Ascending aorta (tissue), 2 donors: ENCODE data around the gene B3GNT4. TPM values are rescaled to one million over a fixed set of nuclear protein-coding genes. Genes with fewer than 3 reads are reported as not detected.
A peak's percentile ranks its signal among the peaks of the same experiment; 100 is the strongest.

ENCODE experiments used
- DNase-seq, 2 donors: peaks; one replicate each; pipeline ENCODE4 v3.0.0-alpha.2; 2019; ENCODE audit warnings: low spot score in 2 of 2
- H3K27ac ChIP-seq, 2 donors: fragments of 200-600 bp; sonication (generic); one replicate each; pipeline ENCODE4 v1.5.1; 2016 to 2017; ENCODE audit warnings: mild to moderate bottlenecking in 1 of 2
- H3K27me3 ChIP-seq: fragments of 200-600 bp; sonication (generic); one replicate; pipeline ENCODE4 v1.5.1; 2017
- H3K36me3 ChIP-seq, 2 donors: fragments of 200-600 bp; sonication (generic); one replicate each; pipeline ENCODE4 v1.5.1; 2016
- H3K4me1 ChIP-seq, 2 donors: fragments of 200-600 bp; sonication (generic); one replicate each; pipeline ENCODE4 v1.5.1; 2016 to 2017; ENCODE audit warnings: mild to moderate bottlenecking in 1 of 2
- H3K4me3 ChIP-seq, 2 donors: fragments of 200-600 bp; sonication (generic); one replicate each; pipeline ENCODE4 v1.5.1; 2016 to 2017; ENCODE audit warnings: mild to moderate bottlenecking in 1 of 2
- H3K9me3 ChIP-seq, 2 donors: fragments of 200-600 bp; sonication (generic); one replicate each; pipeline ENCODE4 v1.5.1; 2016
- CTCF ChIP-seq, 3 experiments: fragments of 200-600 bp in 2 of 3; fragments of 450-650 bp in 1 of 3; sonication (generic) in 2 of 3; IDR thresholded peaks; one replicate each; pipeline ENCODE4 v1.5.1; 2016 to 2019; ENCODE audit warnings: antibody characterized with exemption in 3 of 3, mild to moderate bottlenecking in 1 of 3, moderate library complexity in 1 of 3
- intact Hi-C: fragments of 100-400 bp; cut with DNase I; formaldehyde crosslinking; loops from one replicate; pipeline ENCODE4 v1.15.1; 2023
- total RNA-seq: library from RNA; depleted of rRNA; stranded (reverse); fragments of >200 nt; gene quantifications from one replicate; pipeline ENCODE4 v1.1.0, GENCODE V29; 2016

The B3GNT4 gene
- total RNA-seq, 1 donor from 2014 or later: not detected

- peaks cover 17 to 29% of the 10 kb centered on the region in 2 donors for H3K36me3 ChIP-seq
- peak overlapping the region; percentile 67 to 78 for H3K4me3 ChIP-seq
- peak in 1 of 2 donors; percentile 58 for DNase-seq
- H3K27me3 ChIP-seq: no peaks in the 10 kb centered on the region
- peaks cover 5 to 10% of the 10 kb centered on the region in 2 donors for H3K4me1 ChIP-seq
- TF ChIP-seq CTCF (IDR thresholded peaks at IDR 0.05): no peak
- no peaks in the 10 kb centered on the region for H3K9me3 ChIP-seq
- no peak overlapping the region for H3K27ac ChIP-seq
- intact Hi-C loops: no loop called here
Measured at GRCh38 chr12:122204167-122205052, 901 bp downstream of the B3GNT4 start.

- H3K4me1 ChIP-seq: peaks cover 5 to 10% of the 10 kb centered on the region in 2 donors
- intact Hi-C loops: no loop called here
- DNase-seq: no peak
- H3K4me3 ChIP-seq: no peak overlapping the region
- no peak overlapping the region for H3K27ac ChIP-seq
- TF ChIP-seq CTCF (IDR thresholded peaks at IDR 0.05): no peak
- H3K9me3 ChIP-seq: no peaks in the 10 kb centered on the region
- H3K36me3 ChIP-seq: peaks cover 24 to 37% of the 10 kb centered on the region in 2 donors
- no peaks in the 10 kb centered on the region for H3K27me3 ChIP-seq
Measured at GRCh38 chr12:122205053-122205925, 1.8 kb downstream of the B3GNT4 start.

- no peak for TF ChIP-seq CTCF (IDR thresholded peaks at IDR 0.05)
- H3K27me3 ChIP-seq: no peaks in the 10 kb centered on the region
- no peak overlapping the region for H3K27ac ChIP-seq
- H3K36me3 ChIP-seq: peaks cover 32 to 47% of the 10 kb centered on the region in 2 donors
- peaks cover 5 to 10% of the 10 kb centered on the region in 2 donors for H3K4me1 ChIP-seq
- H3K4me3 ChIP-seq: no peak overlapping the region
- no peak for DNase-seq
- intact Hi-C loops: no loop called here
- no peaks in the 10 kb centered on the region for H3K9me3 ChIP-seq
Measured at GRCh38 chr12:122206111-122206881, 2.8 kb downstream of the B3GNT4 start.

- Histone ChIP-seq H3K4me3 (no peak overlapping the region), H3K36me3 (peaks cover 39 to 53% of the 10 kb centered on the region in 2 donors), H3K27me3 (no peaks in the 10 kb centered on the region), H3K27ac (no peak overlapping the region), H3K4me1 (peaks cover 5 to 10% of the 10 kb centered on the region in 2 donors), H3K9me3 (no peaks in the 10 kb centered on the region)
- DNase-seq: no peak
- no peak for TF ChIP-seq CTCF (IDR thresholded peaks at IDR 0.05)
- intact Hi-C loops: no loop called here
Measured at GRCh38 chr12:122206976-122207375, 3.5 kb downstream of the B3GNT4 start.

- no peak overlapping the region for H3K4me3 ChIP-seq
- H3K27me3 ChIP-seq: no peaks in the 10 kb centered on the region
- peaks cover 5 to 10% of the 10 kb centered on the region in 2 donors for H3K4me1 ChIP-seq
- peaks cover 43 to 58% of the 10 kb centered on the region in 2 donors for H3K36me3 ChIP-seq
- intact Hi-C loops: no loop called here
- no peak overlapping the region for H3K27ac ChIP-seq
- no peak for DNase-seq
- no peak for TF ChIP-seq CTCF (IDR thresholded peaks at IDR 0.05)
- H3K9me3 ChIP-seq: no peaks in the 10 kb centered on the region
Measured at GRCh38 chr12:122207391-122207790, 3.9 kb downstream of the B3GNT4 start.
